HepG2 (cell line): ENCODE data around the gene ZNF213. TPM values are rescaled to one million over a fixed set of nuclear protein-coding genes. Genes with fewer than 3 reads are reported as not detected.
A peak's percentile ranks its signal among the peaks of the same experiment; 100 is the strongest.

ENCODE experiments used
- AKNA ChIP-seq: sonication (generic); formaldehyde crosslinking; IDR thresholded peaks from 2 replicates; pipeline ENCODE4 v1.4.0; 2020; ENCODE audit warnings: missing genetic modification reagents, borderline replicate concordance
- GPN1 ChIP-seq: sonication (generic); formaldehyde crosslinking; IDR thresholded peaks from 2 replicates; pipeline ENCODE4 v1.5.1; 2020; ENCODE audit warnings: missing genetic modification reagents, borderline replicate concordance
- IKZF5 ChIP-seq: IDR thresholded peaks from 2 replicates; pipeline ENCODE4 v1.6.1; 2018; ENCODE audit warnings: missing genetic modification reagents, mild to moderate bottlenecking, missing compliant biosample characterization
- KIAA2018 ChIP-seq: sonication (generic); formaldehyde crosslinking; IDR thresholded peaks from 2 replicates; pipeline ENCODE4 v1.5.0; 2020; ENCODE audit warnings: mild to moderate bottlenecking, missing genetic modification reagents, borderline replicate concordance
- KLF12 ChIP-seq: sonication (generic); formaldehyde crosslinking; IDR thresholded peaks from 2 replicates; pipeline ENCODE4 v1.4.0; 2020; ENCODE audit warnings: missing genetic modification reagents, borderline replicate concordance
- PITX1 ChIP-seq: sonication (generic); formaldehyde crosslinking; IDR thresholded peaks from 2 replicates; pipeline ENCODE4 v1.5.1; 2020; ENCODE audit warnings: mild to moderate bottlenecking, missing genetic modification reagents
- PLRG1 ChIP-seq: fragments of 450-650 bp; conservative IDR thresholded peaks from 2 replicates; pipeline ENCODE4 v1.6.1; 2016
- TAF1 ChIP-seq: sonication (generic); formaldehyde crosslinking; IDR thresholded peaks from 2 replicates; pipeline ENCODE4 v1.4.0; 2020; ENCODE audit warnings: missing genetic modification reagents
- TRIM24 ChIP-seq: sonication (generic); formaldehyde crosslinking; IDR thresholded peaks from 2 replicates; pipeline ENCODE4 v1.8.0; 2022; ENCODE audit warnings: mild to moderate bottlenecking, missing genetic modification reagents
- ZC3H13 ChIP-seq: sonication (generic); formaldehyde crosslinking; IDR thresholded peaks from 2 replicates; pipeline ENCODE4 v1.8.1; 2023; ENCODE audit warnings: mild to moderate bottlenecking, missing genetic modification reagents, moderate library complexity
- ZNF510 ChIP-seq: sonication (generic); formaldehyde crosslinking; IDR thresholded peaks from 2 replicates; pipeline ENCODE4 v1.4.0; 2020; ENCODE audit warnings: low read depth, mild to moderate bottlenecking, missing genetic modification reagents
- ZNF652 ChIP-seq: IDR thresholded peaks from 2 replicates; pipeline ENCODE4 v1.6.1; 2016; ENCODE audit warnings: low read depth, borderline replicate concordance
- ZNF670 ChIP-seq: sonication (generic); formaldehyde crosslinking; IDR thresholded peaks from 2 replicates; pipeline ENCODE4 v1.8.0; 2022; ENCODE audit warnings: mild to moderate bottlenecking, missing genetic modification reagents, borderline replicate concordance
- polyA plus RNA-seq, 8 experiments: library from polyadenylated mRNA; depleted of rRNA in 3 of 8; stranded (reverse) in 7 of 8; unstranded in 1 of 8; fragments of >200 nt; fragmentation: Illumina TruSeq in 4 of 8; extraction: Trizol in 4 of 8; gene quantifications; 2 replicates each; pipeline versions ENCODE4 v1.2.1 to v1.2.3, GENCODE V29; 2011 to 2016; ENCODE audit warnings: low read depth in 4 of 8, missing spikeins in 1 of 8, mixed read lengths in 1 of 8; ENCODE audit not compliant: insufficient read depth in 1 of 8
- total RNA-seq, 5 experiments: library from RNA; depleted of rRNA; stranded (reverse); fragments of >200 nt; fragmentation: Illumina TruSeq; extraction: Trizol; gene quantifications; 2 replicates each; pipeline ENCODE4 v1.2.3, GENCODE V29; 2016; ENCODE audit warnings: low read depth in 1 of 5

The ZNF213 gene
- total and polyA plus RNA-seq, 2 of the 13 experiments (the other 11 are each of a cell fraction or from before 2014, with no cell fraction given), result 0.59 to 0.97 TPM

- TF ChIP-seq KIAA2018 (CRISPR knock-in tag) (no peak), ZNF510 (CRISPR knock-in tag) (0 out of 2 replicates have a peak, but pooled peaks have one; percentile 5), IKZF5 (CRISPR knock-in tag) (peak; percentile 23; the same call in 1 of the 2 replicates), GPN1 (CRISPR knock-in tag) (no peak), AKNA (no peak), PLRG1 (no peak), TRIM24 (CRISPR knock-in tag) (no peak), PITX1 (CRISPR knock-in tag) (0 out of 2 replicates have a peak, but pooled peaks have one; percentile 3), ZNF652 (CRISPR knock-in tag) (peak; percentile 24; the same call in 1 of the 2 replicates), ZNF670 (CRISPR knock-in tag) (no peak), ZC3H13 (CRISPR knock-in tag) (no peak), KLF12 (CRISPR knock-in tag) (peak; percentile 34; the same call in 1 of the 2 replicates), TAF1 (CRISPR knock-in tag) (no peak)
These were observed 56.1 kb downstream of the ZNF213 start (continued) for GRCh38 chr16:3190949-3191353.
